ENCODE measurements around the gene RHBG.

Gene RHBG

GRCh38 chr1:156425943-156426342, 56.9 kb downstream of the RHBG start:
- Histone ChIP-seq H3K27ac (no peak overlapping the region), H3K4me1 (peaks cover 0 to 10% (median 5%) of the 10 kb centered on the region in 10 experiments; a peak in 12 of 20 replicates), H3K9ac (no peak overlapping the region), H3K4me3 (no peak overlapping the region), H3K36me3 (no peaks in the 10 kb centered on the region), H3K27me3 (peaks cover 98 to 100% (median 100%) of the 10 kb centered on the region in 11 experiments), H3K9me3 (replicated peaks in 1 of 11) (peaks cover 0 to 23% (median 17%) of the 10 kb centered on the region in 11 experiments; a peak in 18 of 22 replicates), H3K4me2 (no peak overlapping the region), H4K20me1 (peaks cover 0 to 48% (median 0%) of the 10 kb centered on the region in 11 experiments; a peak in 9 of 22 replicates)
- TF ChIP-seq Cebpa-rat (IDR thresholded peaks at IDR 0.05) = no peak

GRCh38 chr1:156427957-156428356, 58.9 kb downstream of the RHBG start:
- Histone ChIP-seq H3K4me2 (no peak overlapping the region), H3K4me1 (0 out of 20 replicates have a peak, but pooled peaks cover 0 to 2% (median 0%) of the 10 kb centered on the region in 10 experiments), H3K36me3 (no peaks in the 10 kb centered on the region), H3K27ac (no peak overlapping the region), H3K9ac (no peak overlapping the region), H4K20me1 (peaks cover 0 to 34% (median 0%) of the 10 kb centered on the region in 11 experiments; a peak in 9 of 22 replicates), H3K27me3 (peaks cover 97 to 100% (median 100%) of the 10 kb centered on the region in 11 experiments), H3K4me3 (no peak overlapping the region), H3K9me3 (replicated peaks in 1 of 11) (peaks cover 0 to 5% (median 0%) of the 10 kb centered on the region in 11 experiments; a peak in 3 of 22 replicates)
- TF ChIP-seq Cebpa-rat (IDR thresholded peaks at IDR 0.05) = no peak

- TF ChIP-seq Cebpa-rat (IDR thresholded peaks at IDR 0.05) = no peak
- Histone ChIP-seq H4K20me1 (peaks cover 0 to 32% (median 0%) of the 10 kb centered on the region in 11 experiments; a peak in 9 of 22 replicates), H3K36me3 (no peaks in the 10 kb centered on the region), H3K9me3 (replicated peaks in 1 of 11) (0 out of 22 replicates have a peak, but pooled peaks cover 0 to 5% (median 0%) of the 10 kb centered on the region in 11 experiments), H3K27ac (no peak overlapping the region), H3K27me3 (peaks cover 97 to 100% (median 100%) of the 10 kb centered on the region in 11 experiments), H3K9ac (no peak overlapping the region), H3K4me1 (0 out of 20 replicates have a peak, but pooled peaks cover 0 to 2% (median 0%) of the 10 kb centered on the region in 10 experiments), H3K4me2 (no peak overlapping the region), H3K4me3 (no peak overlapping the region)
These were observed 59.8 kb downstream of the RHBG start for GRCh38 chr1:156428746-156429288.

- peaks cover 97 to 100% (median 100%) of the 10 kb centered on the region in 11 experiments for H3K27me3 ChIP-seq
- H3K27ac ChIP-seq = no peak overlapping the region
- no peak for TF ChIP-seq Cebpa-rat (IDR thresholded peaks at IDR 0.05)
- peaks cover 0 to 33% (median 0%) of the 10 kb centered on the region in 11 experiments; a peak in 9 of 22 replicates for H4K20me1 ChIP-seq
- H3K4me2 ChIP-seq = no peak overlapping the region
- 0 out of 22 replicates have a peak, but pooled peaks cover 0 to 5% (median 0%) of the 10 kb centered on the region in 11 experiments for H3K9me3 ChIP-seq (replicated peaks in 1 of 11)
- no peak overlapping the region for H3K4me3 ChIP-seq
- 0 out of 20 replicates have a peak, but pooled peaks cover 0 to 2% (median 0%) of the 10 kb centered on the region in 10 experiments for H3K4me1 ChIP-seq
- no peaks in the 10 kb centered on the region for H3K36me3 ChIP-seq
- H3K9ac ChIP-seq = no peak overlapping the region
These were observed 60.5 kb downstream of the RHBG start for GRCh38 chr1:156429313-156430060.

GRCh38 chr1:156430303-156430702, 61.3 kb downstream of the RHBG start:
- H3K36me3 ChIP-seq = no peaks in the 10 kb centered on the region
- H3K4me2 ChIP-seq = no peak overlapping the region
- no peak for TF ChIP-seq Cebpa-rat (IDR thresholded peaks at IDR 0.05)
- no peak overlapping the region for H3K27ac ChIP-seq
- peaks cover 0 to 36% (median 3%) of the 10 kb centered on the region in 11 experiments; a peak in 11 of 22 replicates for H4K20me1 ChIP-seq
- H3K4me3 ChIP-seq = no peak overlapping the region
- no peak overlapping the region for H3K9ac ChIP-seq
- H3K27me3 ChIP-seq = peaks cover 97 to 100% (median 100%) of the 10 kb centered on the region in 11 experiments
- H3K9me3 ChIP-seq (replicated peaks in 1 of 11) = peaks cover 0 to 5% (median under 1%) of the 10 kb centered on the region in 11 experiments; a peak in 5 of 22 replicates
- 0 out of 20 replicates have a peak, but pooled peaks cover 0 to 2% (median 0%) of the 10 kb centered on the region in 10 experiments for H3K4me1 ChIP-seq

- no peak overlapping the region for H3K27ac ChIP-seq
- H3K4me2 ChIP-seq = no peak overlapping the region
- 0 out of 20 replicates have a peak, but pooled peaks cover 0 to 2% (median 0%) of the 10 kb centered on the region in 10 experiments for H3K4me1 ChIP-seq
- peaks cover 0 to 7% (median 5%) of the 10 kb centered on the region in 11 experiments; a peak in 10 of 22 replicates for H3K9me3 ChIP-seq (replicated peaks in 1 of 11)
- peaks cover 0 to 36% (median 3%) of the 10 kb centered on the region in 11 experiments; a peak in 11 of 22 replicates for H4K20me1 ChIP-seq
- peaks cover 98 to 100% (median 100%) of the 10 kb centered on the region in 11 experiments for H3K27me3 ChIP-seq
- TF ChIP-seq Cebpa-rat (IDR thresholded peaks at IDR 0.05) = no peak
- H3K9ac ChIP-seq = no peak overlapping the region
- no peaks in the 10 kb centered on the region for H3K36me3 ChIP-seq
- H3K4me3 ChIP-seq = no peak overlapping the region
These were observed 61.9 kb downstream of the RHBG start for GRCh38 chr1:156430866-156431265.

GRCh38 chr1:156431366-156431765, 62.4 kb downstream of the RHBG start:
- Histone ChIP-seq H3K27me3 (peaks cover 98 to 100% (median 100%) of the 10 kb centered on the region in 11 experiments), H3K9me3 (replicated peaks in 1 of 11) (peaks cover 0 to 12% (median 10%) of the 10 kb centered on the region in 11 experiments; a peak in 14 of 22 replicates), H3K27ac (no peak overlapping the region), H3K4me2 (no peak overlapping the region), H3K36me3 (no peaks in the 10 kb centered on the region), H3K4me1 (0 out of 20 replicates have a peak, but pooled peaks cover 0 to 2% (median 0%) of the 10 kb centered on the region in 10 experiments), H4K20me1 (peaks cover 0 to 41% (median 6%) of the 10 kb centered on the region in 11 experiments; a peak in 11 of 22 replicates), H3K9ac (no peak overlapping the region), H3K4me3 (no peak overlapping the region)
- TF ChIP-seq Cebpa-rat (IDR thresholded peaks at IDR 0.05) = no peak

GRCh38 chr1:156431769-156432668, 63.0 kb downstream of the RHBG start:
- peaks cover 0 to 7% (median 0%) of the 10 kb centered on the region in 10 experiments; a peak in 2 of 20 replicates for H3K4me1 ChIP-seq
- TF ChIP-seq Cebpa-rat (IDR thresholded peaks at IDR 0.05) = no peak
- H3K9me3 ChIP-seq (replicated peaks in 1 of 11) = peaks cover 0 to 18% (median 12%) of the 10 kb centered on the region in 11 experiments; a peak in 14 of 22 replicates
- H3K27ac ChIP-seq = no peak overlapping the region
- H3K4me2 ChIP-seq = no peak overlapping the region
- H4K20me1 ChIP-seq = peaks cover 0 to 47% (median 8%) of the 10 kb centered on the region in 11 experiments; a peak in 11 of 22 replicates
- H3K4me3 ChIP-seq = no peak overlapping the region
- H3K36me3 ChIP-seq = no peaks in the 10 kb centered on the region
- H3K27me3 ChIP-seq = peaks cover 98 to 100% (median 100%) of the 10 kb centered on the region in 11 experiments
- no peak overlapping the region for H3K9ac ChIP-seq

Data from BLaER1 treated with 17β-estradiol and CSF1 and Interleukin-3, amounts not matched to agents 10 nM and 100 nM (cell line).